ENCODE results near the gene SIPA1L2. TPM values are rescaled to one million over a fixed set of nuclear protein-coding genes. Genes with fewer than 3 reads are reported as not detected.
A peak's percentile ranks its signal among the peaks of the same experiment; 100 is the strongest.
"Not testable (repeated sequence)": the region's sequence is repeated elsewhere in the genome, so short reads cannot be mapped to it uniquely, and the experiment has no call there.

The SIPA1L2 gene
- total and polyA plus RNA-seq, 10 donors, result 1.1 to 67.7 (median 27.7) TPM

DNA sequence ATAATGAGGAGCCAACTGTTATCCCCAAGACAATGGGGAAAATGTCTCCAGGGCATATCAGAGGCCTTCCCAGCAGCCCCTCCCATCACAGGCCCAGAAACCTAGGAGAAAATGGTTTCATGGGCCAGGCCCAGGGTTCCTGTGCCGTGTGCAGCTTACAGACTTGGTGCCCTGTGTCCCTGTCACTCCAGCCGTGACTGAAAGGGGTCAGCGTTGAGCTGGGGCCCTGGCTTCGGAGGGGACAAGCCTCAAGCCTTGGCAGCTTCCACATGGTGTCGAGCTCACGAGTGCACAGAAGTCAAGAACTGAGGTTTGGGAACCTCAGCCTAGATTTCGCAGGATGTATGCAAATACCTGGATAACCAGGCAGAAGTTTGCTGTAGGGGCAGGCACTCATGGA, 18.1 kb downstream of the SIPA1L2 start:
- Histone ChIP-seq H3K27ac (peak overlapping the region in 4 of 8 donors; percentile 68 to 82 (median 76)), H3K36me3 (no peaks in the 10 kb centered on the region), H3K27me3 (replicated peaks in 1 of 7) (no peaks in the 10 kb centered on the region), H3K9me3 (no peaks in the 10 kb centered on the region), H3K4me1 (peaks cover 0 to 52% (median 2%) of the 10 kb centered on the region in 6 donors), H3K4me3 (peak overlapping the region in 1 of 8 donors; percentile 45)
- intact Hi-C loops (cut with DNase I; ENCODE audit: low total_unique reads), result no loop called here
- TF ChIP-seq CTCF (IDR thresholded peaks at IDR 0.05 in 8 of 11, conservative IDR thresholded peaks at IDR 0.05 in 3 of 11) (no peak), POLR2AphosphoS5 (IDR thresholded peaks at IDR 0.05) (peak in 1 of 3 donors; percentile 30), POLR2A (IDR thresholded peaks at IDR 0.05) (no peak)
- DNase-seq, result no peak
- WGBS, 5 donors, result 89 to 97% (median 93%) methylated on average over 5 to 7 of the region's 7 CpGs

GRCh38 chr1:232610902-232611745, 18.8 kb downstream of the SIPA1L2 start:
- DNase-seq; H3K36me3 ChIP-seq; H3K27me3 ChIP-seq (replicated peaks in 1 of 7); intact Hi-C loops (cut with DNase I; ENCODE audit: low total_unique reads); H3K9me3 ChIP-seq: not testable (repeated sequence)
- WGBS, 5 donors, result 73 to 80% (median 78%) methylated on average over 11 of the region's 11 CpGs
- Histone ChIP-seq H3K27ac (peak overlapping the region in 6 of 8 donors; percentile 39 to 82 (median 72)), H3K4me1 (peaks cover 0 to 50% (median 2%) of the 10 kb centered on the region in 6 donors), H3K4me3 (peak overlapping the region in 1 of 8 donors; percentile 45)

DNA sequence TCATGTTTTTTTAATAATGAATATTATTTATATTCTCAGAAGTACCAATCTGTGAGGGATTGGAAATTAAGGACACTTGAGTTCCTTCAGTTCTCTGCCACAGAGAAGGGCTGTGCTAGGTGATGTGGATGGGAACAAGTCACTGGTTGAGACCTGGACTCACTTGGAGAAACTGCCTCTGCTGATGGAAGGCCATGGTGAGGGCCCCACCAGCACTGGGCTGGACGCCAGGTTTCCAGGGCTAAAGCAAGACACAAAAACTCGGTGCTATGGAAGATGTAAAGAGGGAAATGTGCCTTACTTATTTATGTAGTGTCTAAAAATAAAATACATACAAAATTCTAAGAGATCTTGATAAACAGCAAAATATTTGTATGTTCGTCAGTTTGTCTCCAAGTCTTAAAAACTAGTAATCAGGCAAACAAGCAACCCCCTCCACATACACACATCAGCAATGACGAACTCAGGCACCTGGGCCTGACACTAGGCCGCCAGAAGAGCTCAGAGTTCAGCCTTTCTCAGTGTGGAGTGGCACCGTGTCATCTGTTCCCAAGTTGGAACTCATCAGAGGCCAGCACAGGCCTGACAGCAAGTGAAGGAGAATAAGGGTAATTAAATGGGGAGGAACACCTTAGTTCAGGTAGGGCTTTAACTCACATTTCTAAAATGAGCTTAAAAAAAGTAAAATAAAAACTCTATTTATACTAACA, 19.6 kb downstream of the SIPA1L2 start:
- no peak for TF ChIP-seq POLR2A (IDR thresholded peaks at IDR 0.05)
- TF ChIP-seq CTCF (IDR thresholded peaks at IDR 0.05 in 8 of 11, conservative IDR thresholded peaks at IDR 0.05 in 3 of 11), result no peak
- no peak for TF ChIP-seq POLR2AphosphoS5 (IDR thresholded peaks at IDR 0.05)
- no peaks in the 10 kb centered on the region for H3K9me3 ChIP-seq
- no peak for DNase-seq
- peak overlapping the region in 1 of 8 donors; percentile 45 for H3K4me3 ChIP-seq
- peak overlapping the region in 6 of 8 donors; percentile 39 to 82 (median 70) for H3K27ac ChIP-seq
- intact Hi-C loops (cut with DNase I; ENCODE audit: low total_unique reads), result no loop called here
- WGBS, 5 donors, result 74 to 88% (median 82%) methylated on average over 6 of the region's 6 CpGs
- no peaks in the 10 kb centered on the region for H3K36me3 ChIP-seq
- peaks cover 0 to 50% (median 2%) of the 10 kb centered on the region in 6 donors for H3K4me1 ChIP-seq
- no peaks in the 10 kb centered on the region for H3K27me3 ChIP-seq (replicated peaks in 1 of 7)

GRCh38 chr1:232608427-232608826, 21.5 kb downstream of the SIPA1L2 start:
- Histone ChIP-seq H3K27ac (peak overlapping the region in 2 of 8 donors; percentile 63 to 77), H3K36me3 (no peaks in the 10 kb centered on the region), H3K9me3 (no peaks in the 10 kb centered on the region), H3K4me1 (peaks cover 0 to 40% (median 0%) of the 10 kb centered on the region in 6 donors), H3K4me3 (peak overlapping the region in 1 of 8 donors; percentile 3), H3K27me3 (replicated peaks in 1 of 7) (no peaks in the 10 kb centered on the region)
- 73 to 82% (median 76%) methylated on average over 4 of the region's 4 CpGs for WGBS, 5 donors
- DNase-seq, result no peak
- intact Hi-C loops (cut with DNase I; ENCODE audit: low total_unique reads), result no loop called here
- TF ChIP-seq CTCF (IDR thresholded peaks at IDR 0.05 in 8 of 11, conservative IDR thresholded peaks at IDR 0.05 in 3 of 11), result no peak
- no peak for TF ChIP-seq POLR2A (IDR thresholded peaks at IDR 0.05)
- TF ChIP-seq POLR2AphosphoS5 (IDR thresholded peaks at IDR 0.05), result no peak

Data from spleen (tissue), 11 donors.